HG02642 (cell line): ENCODE results near the gene DGKB.

Experiments
- ATAC-seq: cut with Tn5 transposase; IDR thresholded peaks from one replicate; pipeline ENCODE4 v1.9.1; 2021; ENCODE audit warnings: mild to moderate bottlenecking; ENCODE audit not compliant: unreplicated experiment, poor library complexity

DGKB gene

GRCh38 chr7:14419531-14419930 is 483.0 kb downstream of the DGKB start:
- no peak for ATAC-seq

GRCh38 chr7:14418633-14419032 is 483.9 kb downstream of the DGKB start:
- no peak for ATAC-seq

GRCh38 chr7:14414274-14414986 is 488.1 kb downstream of the DGKB start:
- ATAC-seq = no peak

- no peak for ATAC-seq
Observed at GRCh38 chr7:14407246-14408015, 495.1 kb downstream of the DGKB start.

GRCh38 chr7:14403587-14403986 is 499.0 kb downstream of the DGKB start:
- ATAC-seq = no peak

GRCh38 chr7:14400271-14400670 is 502.3 kb downstream of the DGKB start:
- no peak for ATAC-seq

GRCh38 chr7:14398526-14398925 is 504.0 kb downstream of the DGKB start:
- no peak for ATAC-seq

GRCh38 chr7:14395860-14396259 is 506.7 kb downstream of the DGKB start:
- no peak for ATAC-seq

- ATAC-seq = no peak
Observed at GRCh38 chr7:14394786-14395185, 507.8 kb downstream of the DGKB start.

- no peak for ATAC-seq
Observed at GRCh38 chr7:14389595-14389994, 513.0 kb downstream of the DGKB start.

- no peak for ATAC-seq
Observed at GRCh38 chr7:14389181-14389591, 513.4 kb downstream of the DGKB start.

- no peak for ATAC-seq
Observed at GRCh38 chr7:14385074-14385473, 517.5 kb downstream of the DGKB start.

GRCh38 chr7:14381936-14382335 is 520.6 kb downstream of the DGKB start:
- ATAC-seq = no peak

- ATAC-seq = no peak
Observed at GRCh38 chr7:14381306-14381705, 521.2 kb downstream of the DGKB start.

- no peak for ATAC-seq
Observed at GRCh38 chr7:14380881-14381280, 521.7 kb downstream of the DGKB start.

GRCh38 chr7:14377646-14378266 is 524.8 kb downstream of the DGKB start:
- no peak for ATAC-seq

- no peak for ATAC-seq
Observed at GRCh38 chr7:14376711-14377110, 525.8 kb downstream of the DGKB start.

GRCh38 chr7:14375998-14376397 is 526.6 kb downstream of the DGKB start:
- no peak for ATAC-seq

- ATAC-seq = no peak
Observed at GRCh38 chr7:14374336-14374735, 528.2 kb downstream of the DGKB start.

- ATAC-seq = no peak
Observed at GRCh38 chr7:14368285-14368684, 534.3 kb downstream of the DGKB start.

- ATAC-seq = no peak
Observed at GRCh38 chr7:14351167-14351566, 551.4 kb downstream of the DGKB start.
